Measurements from ENCODE around the gene CISD1.
A peak's percentile ranks its signal among the peaks of the same experiment; 100 is the strongest.

The CISD1 gene

GRCh38 chr10:58266003-58266825, 2.7 kb upstream of the CISD1 start:
- peak; percentile 25 for DNase-seq

DNA sequence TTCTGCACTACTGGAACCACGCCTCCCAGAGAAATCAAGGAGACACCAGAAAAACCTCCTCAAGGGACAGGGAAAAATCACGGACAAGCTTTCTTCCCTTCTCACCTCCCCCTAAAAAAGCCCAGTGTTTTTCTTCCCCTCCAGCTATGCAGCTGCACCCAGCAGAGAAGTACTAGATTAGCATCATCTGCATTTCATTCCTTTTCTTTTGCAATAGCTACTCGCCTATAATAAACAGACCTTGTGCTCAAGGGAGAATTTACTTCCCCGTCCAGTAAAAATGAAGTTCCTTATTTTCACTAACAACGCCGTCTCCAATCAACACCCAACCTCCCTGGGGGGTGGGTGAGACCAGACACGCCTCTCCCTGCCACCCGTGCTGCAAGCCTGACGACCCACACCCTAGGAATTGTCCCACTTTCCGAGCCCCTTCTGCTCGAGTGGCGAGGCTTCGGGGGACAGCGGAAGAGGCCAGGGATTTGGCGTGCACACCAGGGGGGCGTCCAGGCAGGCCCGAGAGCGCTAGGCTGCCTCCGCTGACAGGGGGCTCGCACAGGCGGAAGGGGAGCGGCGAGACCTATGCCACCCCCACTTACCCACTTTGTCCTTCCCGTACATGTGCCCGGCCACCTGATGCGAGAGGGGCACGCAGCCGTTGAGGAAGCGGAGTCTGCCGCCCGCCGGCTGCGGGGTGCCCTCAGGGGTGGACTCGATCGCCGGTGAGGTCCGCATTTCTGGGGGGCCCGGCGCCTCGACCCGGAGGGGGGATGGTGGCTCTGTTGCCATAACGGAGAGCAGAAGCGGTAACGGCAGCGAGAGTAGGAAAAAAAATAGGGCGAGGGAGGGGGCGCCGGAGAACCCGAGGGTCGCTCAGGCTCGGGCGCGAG, 1.9 kb upstream of the CISD1 start:
- peak; percentile 30 for DNase-seq

- DNase-seq = peak; percentile 95
These were observed 1.1 kb upstream of the CISD1 start, which contains the start of gene IPMK for GRCh38 chr10:58267713-58268453. Gene IPMK (minus strand): TSS chr10:58267894. CDS start chr10:58267611, 283 bp downstream.

GRCh38 chr10:58268454-58268945, 462 bp upstream of the CISD1 start:
- no peak for DNase-seq

GRCh38 chr10:58269782-58270290, 874 bp downstream of the CISD1 start:
- DNase-seq = no peak

DNA sequence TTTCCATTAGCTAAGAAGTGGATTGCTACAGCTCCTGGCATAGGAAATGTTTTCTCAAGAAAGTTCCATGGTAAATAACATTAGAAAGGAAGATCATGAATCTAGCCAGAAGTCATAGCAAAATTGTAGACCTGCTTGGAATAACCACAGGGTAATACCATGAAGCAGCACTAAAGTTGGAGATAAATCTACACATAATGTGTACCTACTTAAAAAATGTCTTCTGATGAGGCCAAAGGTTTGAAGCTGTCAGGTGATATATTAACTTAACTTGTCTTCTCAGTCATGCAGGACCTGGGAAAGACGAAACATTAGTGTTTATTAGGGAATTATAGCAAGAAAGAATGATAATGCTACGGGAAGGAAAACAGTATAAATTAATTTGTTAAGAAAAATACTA, 6.3 kb downstream of the CISD1 start:
- no peak for DNase-seq

DNA sequence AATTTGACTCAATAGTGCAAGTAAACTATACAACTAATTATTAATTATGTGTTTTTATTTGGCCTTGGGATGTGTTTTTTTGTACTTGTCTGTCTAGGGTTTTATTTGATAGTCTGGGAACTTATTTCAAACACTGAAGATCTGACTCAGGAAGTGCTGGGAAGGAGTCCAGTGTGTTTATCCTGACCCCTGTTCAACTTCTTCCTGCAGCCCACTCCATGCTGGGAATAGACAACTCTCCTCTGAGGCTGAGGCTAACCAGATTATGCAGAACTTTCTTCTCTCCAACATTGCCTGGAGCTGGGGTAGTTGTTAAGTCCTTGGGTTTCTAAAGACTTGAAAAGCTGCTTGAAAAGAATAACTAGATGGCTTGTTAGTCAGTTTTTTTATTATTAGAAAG, 6.9 kb downstream of the CISD1 start:
- no peak for DNase-seq

DNA sequence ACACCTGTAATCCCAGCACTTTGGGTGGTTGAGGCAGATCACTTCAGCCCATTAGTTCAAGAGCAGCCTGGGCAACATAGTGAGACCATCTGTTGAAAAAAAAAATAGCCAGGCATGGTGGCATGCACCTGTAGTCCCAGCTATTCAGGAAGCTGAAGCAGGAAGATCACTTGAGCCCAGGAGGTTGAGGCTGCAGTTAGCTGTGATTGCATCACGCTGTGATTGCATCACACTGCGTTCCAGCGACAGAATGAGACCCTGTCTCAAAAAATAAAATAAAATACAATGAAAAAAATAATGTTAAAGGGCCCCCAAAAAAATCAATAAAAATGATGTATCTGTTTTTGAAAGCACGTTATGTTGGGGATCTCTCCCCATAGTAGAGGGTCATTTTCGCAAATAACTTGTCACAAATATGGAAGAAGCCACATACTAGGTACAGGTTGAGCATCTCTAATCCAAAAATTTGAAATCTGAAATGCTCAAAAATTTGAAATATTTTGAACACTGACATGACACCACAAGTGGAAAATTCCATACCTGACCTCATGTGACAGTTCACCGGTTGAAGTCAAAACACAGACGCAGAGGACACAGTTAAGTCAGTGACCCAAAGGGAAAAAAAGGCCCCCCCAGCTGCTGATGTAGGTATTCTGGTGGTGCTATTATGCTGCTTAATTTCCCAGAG, 9.5 kb downstream of the CISD1 start:
- no peak for DNase-seq

GRCh38 chr10:58278962-58279307, 10.0 kb downstream of the CISD1 start:
- no peak for DNase-seq

DNA sequence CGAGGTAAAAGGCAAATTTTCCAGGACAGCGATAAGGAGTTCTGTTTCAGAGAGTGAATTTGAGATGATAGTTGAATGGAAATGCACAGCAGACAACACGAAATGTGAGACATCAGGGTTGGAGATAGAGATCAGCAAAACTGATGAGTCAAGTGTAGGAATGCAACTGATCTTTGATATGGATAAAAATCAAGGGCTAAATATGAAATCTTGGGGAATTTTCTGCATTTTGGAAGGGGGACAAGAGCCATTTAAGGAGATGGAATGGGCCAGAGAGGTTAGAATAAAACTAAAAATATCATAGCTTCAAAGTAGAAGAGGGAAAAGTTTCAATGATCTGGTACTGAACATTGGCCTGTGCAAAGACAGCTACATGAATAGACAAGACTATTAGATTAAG, 11.5 kb downstream of the CISD1 start:
- no peak for DNase-seq

DNA sequence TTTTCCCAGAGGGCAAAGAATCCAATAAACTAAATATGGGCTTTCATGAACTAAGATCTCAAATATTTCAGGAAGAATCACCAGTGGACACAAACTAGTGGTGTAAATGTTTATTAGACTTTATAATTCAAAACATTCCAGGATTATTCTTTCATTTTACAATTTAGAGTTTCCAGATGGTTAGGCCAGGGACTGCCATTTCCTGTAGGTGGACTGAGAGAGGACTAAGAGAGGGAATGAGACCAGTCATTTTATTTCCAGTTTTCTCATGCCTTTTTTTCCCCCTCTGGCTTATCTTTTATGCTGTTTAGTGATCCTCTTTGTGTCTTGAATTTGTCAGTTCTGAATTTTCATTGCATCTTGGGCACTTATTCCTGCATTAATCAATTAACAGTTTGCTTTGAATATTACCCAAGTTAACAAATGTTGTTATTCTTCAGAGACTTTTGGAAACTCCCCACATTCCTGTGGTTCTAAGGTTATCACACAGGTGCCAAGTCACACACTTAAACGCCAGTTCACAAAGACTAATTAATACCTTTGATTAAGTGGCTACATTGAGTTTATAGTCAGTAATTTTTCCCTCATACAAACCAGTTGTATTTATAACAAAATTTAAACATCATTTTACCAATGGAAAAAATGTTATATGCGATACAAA, 12.3 kb downstream of the CISD1 start:
- no peak for DNase-seq

GRCh38 chr10:58282615-58283014, 13.7 kb downstream of the CISD1 start:
- peak; percentile 24 for DNase-seq

- DNase-seq = peak; percentile 20
These were observed 22.7 kb downstream of the CISD1 start for GRCh38 chr10:58291538-58292174.

DNA sequence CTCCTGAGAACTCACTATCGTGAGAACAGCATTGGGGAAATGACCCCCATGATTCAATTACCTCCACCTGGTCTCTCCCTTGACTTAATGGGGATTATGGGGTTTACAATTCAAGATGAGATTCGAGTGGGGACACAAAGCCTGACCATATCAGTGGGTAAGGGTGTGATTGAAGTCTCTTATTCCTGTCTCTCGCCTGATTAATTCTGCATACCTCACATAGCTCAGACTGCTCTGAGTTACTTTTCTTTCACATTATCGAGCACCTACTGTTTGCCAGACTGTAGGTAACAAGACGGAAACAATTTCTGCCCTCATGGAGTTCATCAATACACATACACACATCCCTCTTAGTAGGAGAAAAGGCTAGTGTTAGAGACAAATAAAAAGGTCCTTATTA, 25.0 kb downstream of the CISD1 start:
- DNase-seq = no peak

DNA sequence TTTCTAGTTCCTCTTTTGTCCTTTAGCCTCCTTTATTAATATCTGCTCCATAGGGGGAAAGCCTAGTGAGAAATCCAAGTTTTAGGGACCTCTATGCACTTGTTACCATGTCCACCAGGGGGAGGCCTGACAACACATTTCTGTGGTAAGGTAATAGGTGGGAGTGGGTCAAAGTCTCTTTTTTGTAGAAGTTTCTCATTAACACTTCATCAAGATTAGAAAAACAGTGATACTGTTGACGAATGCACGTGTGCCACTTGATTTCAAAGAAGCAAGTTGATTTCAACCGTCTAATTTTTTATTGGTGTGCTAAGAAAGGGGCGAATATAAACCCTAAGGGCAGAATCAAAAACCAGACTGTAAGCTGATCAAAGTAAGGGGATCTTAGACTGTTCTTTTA, 30.6 kb downstream of the CISD1 start:
- peak; percentile 53 for DNase-seq

- no peak for DNase-seq
These were observed 31.7 kb downstream of the CISD1 start for GRCh38 chr10:58300676-58301075.

DNA sequence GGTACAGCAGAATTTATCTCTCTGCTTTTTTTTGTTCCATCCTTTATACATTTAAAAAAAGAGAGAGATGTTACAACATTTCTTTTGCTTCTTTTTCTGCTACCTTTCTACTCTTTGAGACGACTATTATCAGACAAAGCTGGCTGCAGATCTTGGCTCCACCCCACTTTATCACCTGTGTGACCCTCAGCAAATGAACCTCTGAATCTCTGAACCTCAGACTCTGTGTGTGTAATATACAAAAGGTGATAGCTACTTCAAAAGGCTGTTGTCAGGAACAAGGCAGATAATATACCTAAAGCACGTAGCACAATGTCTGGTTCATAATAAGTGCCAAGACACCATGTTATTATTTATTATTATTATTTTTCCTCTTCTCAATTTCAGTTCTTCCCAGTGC, 33.3 kb downstream of the CISD1 start:
- DNase-seq = no peak

DNA sequence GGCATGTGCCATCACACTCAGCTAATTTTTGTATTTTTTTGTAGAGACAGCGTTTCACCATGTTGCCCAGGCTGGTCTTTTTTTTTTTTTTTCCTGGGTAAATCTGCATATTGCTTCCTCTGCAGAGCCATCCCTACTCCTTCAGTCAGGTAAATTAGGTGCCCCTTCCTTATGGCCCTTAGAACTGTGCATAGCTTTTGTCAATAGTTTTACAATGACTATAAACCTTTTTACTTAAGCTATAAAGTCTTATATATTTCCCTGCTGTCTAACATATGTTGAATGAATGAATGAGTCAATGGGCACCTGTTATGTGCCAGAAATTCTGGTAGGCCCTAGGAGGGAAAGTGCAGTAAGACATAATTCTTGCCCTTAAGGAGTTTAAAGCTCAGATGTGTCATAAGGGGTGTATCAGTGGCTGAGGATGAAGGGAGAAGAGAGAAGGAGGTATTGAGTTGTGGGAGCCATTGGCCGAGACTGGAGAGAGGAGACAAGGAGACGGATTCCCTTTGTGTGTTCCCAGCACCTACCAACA, 35.2 kb downstream of the CISD1 start:
- DNase-seq = no peak

DNA sequence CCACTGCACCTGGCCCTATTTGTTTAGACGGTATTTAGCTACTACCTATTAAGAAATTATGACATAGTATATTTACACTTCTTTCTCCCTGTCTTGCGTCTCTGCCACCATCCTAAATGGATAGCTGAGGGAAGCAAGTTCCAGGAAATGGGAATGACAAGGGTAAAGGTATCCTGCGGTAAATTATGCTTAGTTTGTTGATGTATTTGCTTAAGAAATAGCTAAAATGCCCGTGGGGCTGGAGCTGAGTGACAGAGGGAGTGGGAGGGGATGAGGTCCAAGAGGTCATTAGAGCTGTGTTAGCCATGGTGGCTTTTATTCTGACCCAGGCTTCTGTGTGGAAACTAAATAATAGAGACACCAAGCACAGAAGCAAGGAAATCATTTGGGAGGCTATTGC, 36.9 kb downstream of the CISD1 start:
- no peak for DNase-seq

- no peak for DNase-seq
These were observed 38.7 kb downstream of the CISD1 start for GRCh38 chr10:58307676-58308075.

- no peak for DNase-seq
These were observed 42.1 kb downstream of the CISD1 start for GRCh38 chr10:58311026-58311425.
